Measurements from ENCODE around the gene GTF3C2.
"Not testable (repeated sequence)": the region's sequence is repeated elsewhere in the genome, so short reads cannot be mapped to it uniquely, and the experiment has no call there.

Gene GTF3C2

DNA sequence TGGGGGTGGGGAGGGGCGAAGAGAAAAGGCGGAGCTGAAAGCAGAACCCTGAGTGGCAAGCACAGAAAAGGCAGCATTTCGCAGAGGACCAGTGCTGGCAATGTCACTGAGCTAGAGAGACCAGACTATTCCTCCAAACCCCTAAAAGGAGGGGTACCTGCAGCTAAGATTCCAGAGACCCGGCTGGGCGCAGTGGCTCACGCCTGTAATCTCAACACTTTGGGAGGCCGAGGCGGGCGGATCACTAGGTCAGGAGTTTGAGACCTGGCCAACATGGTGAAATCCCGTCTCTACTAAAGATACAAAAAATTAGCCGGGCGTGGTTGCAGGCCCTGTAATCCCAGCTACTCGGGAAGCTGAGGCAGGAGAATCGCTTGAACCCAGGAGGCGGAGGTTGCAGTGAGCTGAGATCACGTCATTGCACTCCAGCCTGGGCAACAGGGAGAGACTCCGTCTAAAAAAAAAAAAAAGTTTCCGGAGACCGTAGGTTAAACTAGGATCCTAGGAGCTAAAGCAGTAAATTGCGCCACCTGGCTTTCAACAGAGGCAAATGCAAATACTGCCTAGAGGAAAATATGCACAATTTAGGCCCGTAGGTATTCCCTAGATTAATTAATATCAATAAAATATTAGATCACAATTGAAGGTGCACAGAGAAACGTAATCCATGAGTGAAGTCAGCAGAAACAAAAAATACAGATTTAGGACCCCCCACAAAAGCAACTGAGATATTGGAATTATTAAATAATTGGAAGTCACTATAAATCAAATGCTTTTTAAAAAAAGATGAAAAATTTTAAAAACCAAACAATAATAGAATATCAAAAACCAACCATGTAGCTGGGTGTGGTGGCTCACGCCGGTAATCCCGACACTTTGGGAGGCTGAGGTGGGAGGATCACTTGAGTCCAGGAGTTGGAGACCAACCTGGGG lies 53.2 kb downstream of the GTF3C2 start:
- in situ Hi-C loops (cut with HindIII; ENCODE audit: low sequenced_read_pairs) = no loop called here

GRCh38 chr2:27300606-27301005 lies 56.0 kb downstream of the GTF3C2 start:
- in situ Hi-C loops (cut with HindIII; ENCODE audit: low sequenced_read_pairs) = not testable (repeated sequence)

DNA sequence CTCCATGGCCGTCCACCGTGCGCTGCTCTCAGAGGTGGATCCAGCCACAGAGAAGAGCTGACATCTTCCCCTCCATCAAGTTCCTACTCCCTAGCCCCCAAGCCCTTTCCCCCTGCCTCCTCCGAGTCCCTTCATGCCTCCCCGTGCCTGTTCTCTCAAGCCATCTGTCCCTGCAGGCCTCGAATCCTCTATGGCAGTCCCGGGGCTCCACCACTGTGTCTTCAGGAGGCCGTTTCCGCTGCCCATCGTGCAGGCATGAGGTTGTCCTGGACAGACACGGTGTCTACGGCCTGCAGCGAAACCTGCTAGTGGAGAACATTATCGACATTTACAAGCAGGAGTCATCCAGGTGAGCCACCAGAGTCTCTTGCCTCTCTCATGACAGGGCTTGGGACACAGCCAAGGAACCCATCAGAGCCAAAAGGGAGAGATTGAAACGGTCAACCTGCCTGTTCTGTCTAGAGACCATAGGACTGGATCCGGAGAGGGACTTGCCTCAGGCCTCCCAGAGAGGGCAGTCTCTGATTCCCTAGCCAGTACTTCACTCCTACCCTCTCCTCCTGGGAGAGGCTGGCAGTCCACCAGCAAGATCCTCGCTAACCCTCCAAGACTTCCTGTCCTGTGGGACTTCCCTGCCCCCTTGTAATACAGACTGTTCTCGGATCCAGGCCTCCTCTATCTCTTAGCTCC lies 58.0 kb downstream of the GTF3C2 start:
- in situ Hi-C loops (cut with HindIII; ENCODE audit: low sequenced_read_pairs) = no loop called here

DNA sequence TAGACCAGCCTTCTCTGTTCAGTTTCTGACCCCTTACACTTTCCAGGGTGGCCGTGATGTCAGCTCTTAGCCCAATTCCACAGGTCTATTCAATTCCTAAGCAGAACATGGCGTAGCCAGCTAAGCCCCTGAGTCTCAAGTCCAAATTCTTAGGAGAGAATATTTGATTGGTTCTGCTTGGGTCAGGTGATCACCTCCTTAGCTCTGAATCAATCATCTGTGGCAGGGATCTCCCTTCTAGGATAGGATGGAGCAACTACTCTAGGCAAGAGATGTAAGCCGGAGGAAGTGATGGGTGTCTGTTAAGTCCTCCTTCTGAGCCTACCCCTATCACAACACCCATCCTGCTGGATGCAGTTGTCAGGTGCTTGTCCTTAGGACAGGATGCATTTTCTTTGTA lies 59.4 kb downstream of the GTF3C2 start:
- in situ Hi-C loops (cut with HindIII; ENCODE audit: low sequenced_read_pairs) = no loop called here

DNA sequence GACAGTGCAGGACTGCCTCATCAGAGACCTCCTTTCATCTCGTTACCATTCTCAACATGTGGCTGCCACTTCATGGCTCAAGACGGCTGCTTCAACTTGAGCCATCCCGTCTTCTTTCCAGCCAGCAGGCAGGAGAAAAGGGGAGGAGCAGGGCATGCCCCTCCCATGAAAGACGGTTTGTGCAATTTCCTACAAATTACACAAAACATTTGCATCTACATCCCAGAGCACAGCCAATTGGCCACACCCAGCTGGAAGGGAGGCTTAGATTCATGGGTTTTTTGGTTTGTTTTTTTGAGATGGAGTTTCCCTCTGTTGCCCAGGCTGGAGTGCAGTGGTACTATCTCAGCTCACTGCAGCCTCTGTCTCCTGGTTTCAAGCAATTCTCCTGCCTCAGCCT lies 60.1 kb downstream of the GTF3C2 start:
- in situ Hi-C loops (cut with HindIII; ENCODE audit: low sequenced_read_pairs) = no loop called here

DNA sequence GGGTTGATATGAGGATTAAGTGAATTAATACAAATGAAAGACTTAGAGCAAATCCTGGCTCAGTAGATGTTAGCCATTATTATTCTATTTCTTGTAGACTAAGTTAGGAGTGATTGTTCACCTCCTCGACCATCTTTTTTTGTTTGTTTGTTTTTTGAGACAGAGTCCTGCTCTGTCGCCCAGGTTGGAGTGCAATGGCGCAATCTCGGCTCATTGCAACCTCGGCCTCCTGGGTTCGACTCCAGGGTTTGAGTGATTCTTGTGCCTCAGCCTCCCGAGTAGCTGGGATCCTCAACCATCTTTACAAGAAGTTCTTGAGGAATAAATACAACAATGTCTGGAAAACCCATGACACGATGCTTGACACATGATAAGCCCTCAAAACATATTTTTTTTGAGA lies 61.6 kb downstream of the GTF3C2 start:
- in situ Hi-C loops (cut with HindIII; ENCODE audit: low sequenced_read_pairs) = no loop called here

GRCh38 chr2:27291865-27292264 lies 64.7 kb downstream of the GTF3C2 start:
- in situ Hi-C loops (cut with HindIII; ENCODE audit: low sequenced_read_pairs) = no loop called here

- in situ Hi-C loops (cut with HindIII; ENCODE audit: low sequenced_read_pairs) = no loop called here
These were observed 66.0 kb downstream of the GTF3C2 start for GRCh38 chr2:27290549-27290948.

DNA sequence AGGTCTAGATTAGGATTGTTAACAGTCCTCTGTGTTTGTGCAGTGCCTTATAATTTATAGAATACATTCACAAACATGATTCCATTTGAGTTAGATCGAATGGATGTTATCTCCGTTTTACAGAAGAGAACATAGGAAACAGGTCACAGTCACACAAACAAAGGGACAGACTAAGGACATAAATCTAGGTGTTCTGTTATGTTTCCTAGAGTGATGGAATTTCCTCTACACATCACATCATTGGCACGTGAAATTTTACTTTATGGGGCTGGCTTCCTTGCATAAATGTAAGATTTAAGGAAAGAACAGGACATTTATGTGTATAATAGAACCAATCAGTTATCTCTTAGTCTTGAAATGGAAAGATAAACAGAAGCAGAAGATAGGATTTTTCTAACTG lies 68.0 kb downstream of the GTF3C2 start:
- in situ Hi-C loops (cut with HindIII; ENCODE audit: low sequenced_read_pairs) = no loop called here

GRCh38 chr2:27285481-27285880 lies 71.1 kb downstream of the GTF3C2 start:
- in situ Hi-C loops (cut with HindIII; ENCODE audit: low sequenced_read_pairs) = no loop called here

DNA sequence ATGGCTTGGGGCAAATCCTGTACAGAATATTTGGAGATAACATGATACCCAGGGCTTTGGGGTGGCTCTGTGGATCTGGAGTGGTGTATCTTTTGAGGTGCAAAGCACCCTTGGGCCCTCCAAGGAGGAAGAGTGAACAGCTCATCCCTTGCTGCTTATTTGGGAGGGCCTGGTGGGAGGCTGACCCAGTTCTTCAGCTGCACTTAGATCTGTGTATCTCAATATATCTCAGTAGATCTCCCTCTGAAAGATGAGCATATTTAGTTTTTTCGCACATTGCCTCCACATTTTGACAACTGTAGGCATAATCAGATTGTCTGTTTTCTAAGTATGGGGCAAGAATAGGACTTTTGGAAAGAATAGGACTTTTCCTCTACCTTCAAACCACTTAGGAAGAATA lies 71.6 kb downstream of the GTF3C2 start:
- in situ Hi-C loops (cut with HindIII; ENCODE audit: low sequenced_read_pairs) = no loop called here

- in situ Hi-C loops (cut with HindIII; ENCODE audit: low sequenced_read_pairs) = no loop called here
These were observed 73.7 kb downstream of the GTF3C2 start for GRCh38 chr2:27282892-27283291.

DNA sequence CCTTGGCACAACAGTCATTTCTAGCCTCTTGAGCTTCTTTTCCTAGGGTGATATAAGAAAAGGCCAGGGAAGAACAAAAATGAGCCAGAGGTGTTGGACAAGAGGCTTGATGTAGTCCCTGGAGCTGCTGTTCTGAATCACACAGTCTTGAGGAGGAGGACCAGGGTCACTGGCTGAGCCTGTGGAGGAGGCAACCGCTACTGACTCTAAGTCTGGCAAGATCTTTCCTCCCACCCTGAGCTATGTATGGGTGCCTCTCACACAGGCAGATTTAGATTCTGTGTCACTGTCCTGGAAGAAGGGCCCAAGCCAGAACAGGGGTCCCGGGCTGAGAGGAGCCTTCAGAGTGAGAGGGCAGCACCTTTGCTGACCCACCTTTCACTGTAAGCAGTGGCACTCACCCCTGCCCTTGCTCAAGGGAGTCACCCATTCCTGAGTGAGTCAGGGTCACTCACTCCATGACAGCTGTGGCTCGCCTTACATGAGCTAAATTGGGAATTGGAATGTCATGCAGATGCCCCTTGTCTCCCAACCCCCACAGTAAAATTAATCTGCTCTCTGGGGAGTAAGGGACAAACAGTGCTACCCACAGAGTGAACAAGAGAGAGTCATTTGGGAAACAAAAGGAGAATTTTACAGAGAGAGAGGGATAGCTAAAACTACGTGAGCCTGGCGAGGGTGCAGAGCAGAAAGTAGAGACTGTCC lies 74.6 kb downstream of the GTF3C2 start, which contains the start of gene TRIM54:
TSS of gene TRIM54 (plus strand) at position 575 of the 705 bp plus-strand sequence. CDS start 303 bp downstream, outside the sequence.
- in situ Hi-C loops (cut with HindIII; ENCODE audit: low sequenced_read_pairs) = no loop called here

GRCh38 chr2:27281442-27281841 lies 75.1 kb downstream of the GTF3C2 start:
- in situ Hi-C loops (cut with HindIII; ENCODE audit: low sequenced_read_pairs) = no loop called here

DNA sequence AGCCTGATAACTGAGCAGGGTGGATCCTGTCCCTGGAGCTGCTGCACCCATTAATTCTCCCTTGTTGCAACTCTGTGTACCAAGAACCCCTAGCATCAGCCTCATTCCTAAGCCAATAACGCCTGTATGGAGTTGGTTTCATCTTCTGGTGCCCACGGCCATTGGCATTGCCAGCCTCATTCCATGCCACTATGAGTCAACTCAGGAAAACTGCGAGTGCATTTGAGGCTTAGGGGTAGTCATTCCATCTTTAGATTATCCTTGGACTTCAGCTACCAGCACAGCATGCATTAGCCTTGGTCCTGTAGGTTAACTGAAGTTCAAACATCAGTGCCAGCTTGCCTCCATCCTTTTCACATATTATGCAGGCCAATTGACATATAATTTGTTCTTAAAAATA lies 75.7 kb downstream of the GTF3C2 start:
- in situ Hi-C loops (cut with HindIII; ENCODE audit: low sequenced_read_pairs) = no loop called here

DNA sequence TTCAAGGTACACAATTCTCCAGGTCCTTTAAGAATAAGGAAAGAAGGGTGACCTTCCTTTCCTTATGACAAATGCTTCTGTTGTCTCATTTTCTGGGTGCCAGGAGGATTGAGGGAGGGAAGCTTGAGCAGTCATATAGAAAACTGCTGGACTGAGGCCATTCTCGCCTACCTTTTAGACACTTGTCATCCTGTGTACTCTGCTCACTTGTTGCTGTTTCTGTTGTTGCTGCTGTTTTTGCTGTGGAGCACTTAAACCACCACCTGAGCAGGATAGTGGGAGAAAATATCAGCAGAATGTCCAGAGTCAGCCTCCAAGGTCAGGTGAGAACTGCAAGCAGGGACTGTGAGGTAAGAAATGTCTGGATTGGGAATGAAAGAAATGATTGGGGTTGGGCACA lies 78.6 kb downstream of the GTF3C2 start:
- in situ Hi-C loops (cut with HindIII; ENCODE audit: low sequenced_read_pairs) = no loop called here

Measured in DLD1 (cell line).